Tibial nerve (tissue), 4 donors: ENCODE results near the gene AFAP1L1. TPM values are rescaled to one million over a fixed set of nuclear protein-coding genes. Genes with fewer than 3 reads are reported as not detected.

Source experiments
- DNase-seq, 2 donors: peaks; one replicate each; pipeline ENCODE4 v3.0.0-alpha.2; 2019; ENCODE audit warnings: low spot score in 2 of 2
- H3K27ac ChIP-seq, 4 donors: fragments of 200-600 bp; sonication (generic) in 3 of 4; one replicate each; pipeline ENCODE4 v1.5.1; 2017 to 2019; ENCODE audit warnings: mild to moderate bottlenecking in 1 of 4
- H3K27me3 ChIP-seq, 2 donors: fragments of 200-600 bp; sonication (generic) in 1 of 2; one replicate each; pipeline versions ENCODE4 v1.5.1 to v1.6.0; 2017 to 2019
- H3K36me3 ChIP-seq, 3 donors: fragments of 200-600 bp; sonication (generic); one replicate each; pipeline ENCODE4 v1.5.1; 2018 to 2019
- H3K4me1 ChIP-seq, 4 donors: fragments of 200-600 bp; sonication (generic) in 3 of 4; one replicate each; pipeline ENCODE4 v1.5.1; 2017 to 2019
- H3K4me3 ChIP-seq, 4 donors: fragments of 200-600 bp; sonication (generic) in 3 of 4; one replicate each; pipeline ENCODE4 v1.5.1; 2017 to 2019; ENCODE audit warnings: mild to moderate bottlenecking in 1 of 4, moderate library complexity in 1 of 4
- H3K9me3 ChIP-seq, 4 donors: fragments of 200-600 bp; sonication (generic) in 3 of 4; one replicate each; pipeline ENCODE4 v1.5.1; 2017 to 2019
- EP300 ChIP-seq, 2 donors: sonication (generic); formaldehyde crosslinking; IDR thresholded peaks; one replicate each; pipeline ENCODE4 v1.6.1; 2017; ENCODE audit warnings: antibody characterized with exemption in 2 of 2, mild to moderate bottlenecking in 1 of 2
- POLR2A ChIP-seq, 2 donors: fragments of 450-650 bp; IDR thresholded peaks; one replicate each; pipeline ENCODE4 v1.6.1; 2017; ENCODE audit warnings: antibody characterized with exemption in 2 of 2, mild to moderate bottlenecking in 2 of 2, moderate library complexity in 2 of 2
- WGBS, 2 donors: methylation state at CpG; one replicate each; pipeline ENCODE4 v1.1.5; 2018; 5-methylcytosine and 5-hydroxymethylcytosine counted together
- total RNA-seq, 4 donors: library from RNA; depleted of rRNA; stranded (reverse); fragments of >200 nt; gene quantifications; one replicate each; pipeline ENCODE4 v1.1.0, GENCODE V29; 2016
- TF ChIP-seq, protein P1 (sequence below), 5 experiments: fragments of 200-600 bp in 3 of 5; fragments of 450-650 bp in 2 of 5; sonication (generic) in 3 of 5; IDR thresholded peaks; one replicate each; pipeline ENCODE4 v1.5.1; 2016 to 2019; ENCODE audit warnings: antibody characterized with exemption in 5 of 5, mild to moderate bottlenecking in 3 of 5, moderate library complexity in 2 of 5

The AFAP1L1 gene
- total RNA-seq, 4 donors from 2014 or later: 40.8 to 93.5 (median 91.6) TPM

DNA sequence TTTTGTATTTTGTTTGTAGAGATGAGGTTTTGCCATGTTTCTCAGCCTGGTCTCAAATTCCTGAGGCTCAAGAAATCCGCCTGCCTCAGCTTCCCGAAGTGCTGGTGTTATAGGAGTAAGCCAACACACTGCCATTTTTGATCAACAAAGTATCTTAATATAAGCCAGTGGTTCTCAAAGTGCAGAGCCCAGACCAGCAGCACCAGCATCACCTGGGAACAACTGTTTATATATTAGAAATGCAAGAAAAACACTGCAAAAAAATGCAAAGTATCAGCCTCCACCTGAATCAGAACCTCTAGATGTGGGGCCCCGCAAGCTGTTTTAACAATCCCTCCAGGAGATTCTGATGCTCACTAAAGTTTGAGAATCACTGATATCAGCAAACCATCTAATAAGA, 101.3 kb downstream of the AFAP1L1 start:
- DNase-seq: no peak
- no peak overlapping the region for H3K27ac ChIP-seq
- no peak overlapping the region for H3K4me3 ChIP-seq
- H3K27me3 ChIP-seq: no peaks in the 10 kb centered on the region
- no peaks in the 10 kb centered on the region for H3K9me3 ChIP-seq
- peaks cover 0 to 5% (median 0%) of the 10 kb centered on the region in 4 donors for H3K4me1 ChIP-seq
- no peak for TF ChIP-seq EP300 (IDR thresholded peaks at IDR 0.05)
- no peak for TF ChIP-seq POLR2A (IDR thresholded peaks at IDR 0.05)
- TF ChIP-seq, protein P1, sequence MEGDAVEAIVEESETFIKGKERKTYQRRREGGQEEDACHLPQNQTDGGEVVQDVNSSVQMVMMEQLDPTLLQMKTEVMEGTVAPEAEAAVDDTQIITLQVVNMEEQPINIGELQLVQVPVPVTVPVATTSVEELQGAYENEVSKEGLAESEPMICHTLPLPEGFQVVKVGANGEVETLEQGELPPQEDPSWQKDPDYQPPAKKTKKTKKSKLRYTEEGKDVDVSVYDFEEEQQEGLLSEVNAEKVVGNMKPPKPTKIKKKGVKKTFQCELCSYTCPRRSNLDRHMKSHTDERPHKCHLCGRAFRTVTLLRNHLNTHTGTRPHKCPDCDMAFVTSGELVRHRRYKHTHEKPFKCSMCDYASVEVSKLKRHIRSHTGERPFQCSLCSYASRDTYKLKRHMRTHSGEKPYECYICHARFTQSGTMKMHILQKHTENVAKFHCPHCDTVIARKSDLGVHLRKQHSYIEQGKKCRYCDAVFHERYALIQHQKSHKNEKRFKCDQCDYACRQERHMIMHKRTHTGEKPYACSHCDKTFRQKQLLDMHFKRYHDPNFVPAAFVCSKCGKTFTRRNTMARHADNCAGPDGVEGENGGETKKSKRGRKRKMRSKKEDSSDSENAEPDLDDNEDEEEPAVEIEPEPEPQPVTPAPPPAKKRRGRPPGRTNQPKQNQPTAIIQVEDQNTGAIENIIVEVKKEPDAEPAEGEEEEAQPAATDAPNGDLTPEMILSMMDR (IDR thresholded peaks at IDR 0.05): no peak
- peaks cover 0 to 6% (median 0%) of the 10 kb centered on the region in 3 donors for H3K36me3 ChIP-seq
- 90 to 95% methylated on average over 3 of the region's 3 CpGs for WGBS, 2 donors

DNA sequence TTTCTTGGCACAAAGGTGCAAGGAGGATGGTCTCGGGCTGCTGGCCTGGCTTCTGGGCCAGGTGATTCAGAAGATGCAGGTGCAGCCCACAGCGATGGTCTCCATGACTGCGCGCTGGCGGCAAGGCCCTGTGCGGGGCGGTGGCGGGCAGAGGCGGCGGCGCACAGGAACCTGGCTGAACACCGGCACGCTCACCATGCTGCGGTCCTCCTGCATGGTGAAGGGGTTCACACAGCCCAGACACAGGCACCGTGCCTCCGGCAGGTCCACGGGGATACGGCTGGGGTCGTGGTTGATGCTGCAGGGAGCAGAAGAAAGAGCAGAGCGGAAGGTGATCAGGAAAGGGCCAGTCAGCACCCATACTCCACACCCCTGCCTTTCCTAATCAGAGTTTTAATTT, 102.6 kb downstream of the AFAP1L1 start:
- no peaks in the 10 kb centered on the region for H3K9me3 ChIP-seq
- H3K27ac ChIP-seq: no peak overlapping the region
- H3K36me3 ChIP-seq: peaks cover 0 to 6% (median 0%) of the 10 kb centered on the region in 3 donors
- TF ChIP-seq, protein P1 (IDR thresholded peaks at IDR 0.05): no peak
- TF ChIP-seq POLR2A (IDR thresholded peaks at IDR 0.05) (no peak), EP300 (IDR thresholded peaks at IDR 0.05) (no peak)
- 93 to 95% methylated on average over 19 to 20 of the region's 20 CpGs for WGBS, 2 donors
- H3K4me3 ChIP-seq: no peak overlapping the region
- H3K4me1 ChIP-seq: peaks cover 0 to 13% (median 0%) of the 10 kb centered on the region in 4 donors
- DNase-seq: no peak
- H3K27me3 ChIP-seq: no peaks in the 10 kb centered on the region

DNA sequence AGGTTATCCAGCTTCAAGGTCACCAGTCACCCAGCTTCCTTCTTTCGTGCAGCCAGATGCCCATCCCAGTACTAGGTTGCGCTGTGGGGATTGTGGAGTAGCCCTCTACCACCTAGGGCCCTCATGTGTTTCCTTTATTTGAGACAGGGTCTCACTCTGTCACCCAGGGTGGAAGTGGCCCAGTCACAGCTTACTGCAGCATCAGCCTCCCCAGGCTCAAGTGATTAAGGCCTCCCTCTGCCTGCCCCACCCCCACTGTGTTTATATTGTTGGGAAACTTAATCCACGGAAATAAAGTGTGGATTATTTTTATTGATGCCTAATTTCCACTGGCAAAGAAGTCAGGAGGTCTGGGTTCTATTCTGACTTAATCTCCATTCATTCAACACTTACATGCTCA, 103.1 kb downstream of the AFAP1L1 start:
- DNase-seq: no peak
- WGBS, 2 donors: 57 to 83% methylated on average over 3 of the region's 3 CpGs
- H3K27ac ChIP-seq: no peak overlapping the region
- peaks cover 0 to 6% (median 0%) of the 10 kb centered on the region in 3 donors for H3K36me3 ChIP-seq
- H3K4me1 ChIP-seq: peaks cover 0 to 18% (median 0%) of the 10 kb centered on the region in 4 donors
- no peaks in the 10 kb centered on the region for H3K27me3 ChIP-seq
- H3K4me3 ChIP-seq: no peak overlapping the region
- H3K9me3 ChIP-seq: no peaks in the 10 kb centered on the region
- no peak for TF ChIP-seq EP300 (IDR thresholded peaks at IDR 0.05)
- TF ChIP-seq, protein P1 (IDR thresholded peaks at IDR 0.05): no peak
- no peak for TF ChIP-seq POLR2A (IDR thresholded peaks at IDR 0.05)

DNA sequence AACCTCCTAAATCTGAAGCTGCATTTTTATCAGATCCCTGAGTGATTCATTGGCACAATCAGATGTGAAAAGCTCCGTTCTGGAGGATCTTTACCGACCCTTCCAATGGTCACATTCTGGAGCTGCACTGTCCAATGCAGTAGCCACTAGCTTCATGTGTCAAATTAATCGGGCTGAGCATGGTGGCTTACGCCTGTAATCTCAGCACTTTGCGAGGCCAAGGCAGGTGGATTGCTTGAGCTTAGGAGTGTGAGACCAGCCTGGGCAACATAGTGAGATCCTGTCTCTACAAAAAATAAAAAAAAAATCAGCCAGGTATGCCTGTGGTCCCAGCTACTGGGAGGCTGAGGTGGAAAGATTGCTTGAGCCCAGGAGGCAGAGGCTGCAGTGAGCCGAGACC, 103.8 kb downstream of the AFAP1L1 start:
- no peak overlapping the region for H3K27ac ChIP-seq
- H3K27me3 ChIP-seq: no peaks in the 10 kb centered on the region
- H3K4me3 ChIP-seq: no peak overlapping the region
- DNase-seq: no peak
- TF ChIP-seq POLR2A (IDR thresholded peaks at IDR 0.05): no peak
- peaks cover 0 to 6% (median 0%) of the 10 kb centered on the region in 3 donors for H3K36me3 ChIP-seq
- 84 to 87% methylated on average over 6 of the region's 6 CpGs for WGBS, 2 donors
- H3K9me3 ChIP-seq: no peaks in the 10 kb centered on the region
- peaks cover 0 to 21% (median 0%) of the 10 kb centered on the region in 4 donors for H3K4me1 ChIP-seq

DNA sequence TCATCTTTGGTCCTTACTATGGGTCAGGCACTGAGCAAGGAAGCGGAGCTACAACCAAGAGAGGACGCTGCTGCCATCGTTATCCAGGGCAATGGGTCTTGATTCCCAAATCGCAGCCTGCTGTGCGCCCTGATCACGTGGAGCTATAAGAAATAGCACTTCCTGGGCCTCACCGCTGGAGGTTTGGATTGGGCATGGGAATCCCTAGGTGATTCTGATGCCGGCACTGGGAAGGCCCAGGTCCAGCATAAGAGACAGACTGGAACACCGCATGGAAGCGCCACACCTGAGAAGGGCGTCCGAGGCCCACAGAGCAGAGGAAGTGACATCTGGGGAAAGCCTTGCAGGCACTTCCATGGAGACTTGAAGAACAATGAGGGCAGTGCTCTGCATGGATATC, 104.4 kb downstream of the AFAP1L1 start:
- peaks cover 0 to 6% (median 0%) of the 10 kb centered on the region in 3 donors for H3K36me3 ChIP-seq
- no peak overlapping the region for H3K27ac ChIP-seq
- DNase-seq: no peak
- H3K4me1 ChIP-seq: peaks cover 0 to 25% (median 0%) of the 10 kb centered on the region in 4 donors
- H3K4me3 ChIP-seq: no peak overlapping the region
- TF ChIP-seq EP300 (IDR thresholded peaks at IDR 0.05): no peak
- TF ChIP-seq, protein P1 (IDR thresholded peaks at IDR 0.05): no peak
- no peak for TF ChIP-seq POLR2A (IDR thresholded peaks at IDR 0.05)
- H3K9me3 ChIP-seq: no peaks in the 10 kb centered on the region
- no peaks in the 10 kb centered on the region for H3K27me3 ChIP-seq
- 93 to 95% methylated on average over 10 to 12 of the region's 12 CpGs for WGBS, 2 donors
